ENCODE data around the gene ADAM15.

ADAM15 gene

GRCh38 chr1:155079210-155079486 is 28.0 kb downstream of the ADAM15 start:
- DNase-seq (ENCODE audit: low read depth) = no peak
- no peak for TF ChIP-seq CTCF (IDR thresholded peaks at IDR 0.05; ENCODE audit: control insufficient read depth, extremely low read depth, insufficient read depth)
- peak overlapping the region; percentile 65 for H3K4me3 ChIP-seq (ENCODE audit: low read depth, low read length)

GRCh38 chr1:155079487-155080311 is 28.6 kb downstream of the ADAM15 start:
- peak overlapping the region; percentile 65 for H3K4me3 ChIP-seq (ENCODE audit: low read depth, low read length)
- no peak for TF ChIP-seq CTCF (IDR thresholded peaks at IDR 0.05; ENCODE audit: control insufficient read depth, extremely low read depth, insufficient read depth)
- no peak for DNase-seq (ENCODE audit: low read depth)

- no peak for TF ChIP-seq CTCF (IDR thresholded peaks at IDR 0.05; ENCODE audit: control insufficient read depth, extremely low read depth, insufficient read depth)
- peak overlapping the region; percentile 65 for H3K4me3 ChIP-seq (ENCODE audit: low read depth, low read length)
- no peak for DNase-seq (ENCODE audit: low read depth)
Observed at GRCh38 chr1:155080312-155081228, 29.5 kb downstream of the ADAM15 start.

GRCh38 chr1:155081472-155082300 is 30.6 kb downstream of the ADAM15 start:
- peak overlapping the region; percentile 65 for H3K4me3 ChIP-seq (ENCODE audit: low read depth, low read length)
- no peak for TF ChIP-seq CTCF (IDR thresholded peaks at IDR 0.05; ENCODE audit: control insufficient read depth, extremely low read depth, insufficient read depth)
- DNase-seq (ENCODE audit: low read depth) = no peak

- DNase-seq (ENCODE audit: low read depth) = no peak
- H3K4me3 ChIP-seq (ENCODE audit: low read depth, low read length) = peak overlapping the region; percentile 27
- no peak for TF ChIP-seq CTCF (IDR thresholded peaks at IDR 0.05; ENCODE audit: control insufficient read depth, extremely low read depth, insufficient read depth)
Observed at GRCh38 chr1:155082301-155083051, 31.4 kb downstream of the ADAM15 start.

GRCh38 chr1:155083052-155083541 is 32.0 kb downstream of the ADAM15 start:
- peak; percentile 63 for DNase-seq (ENCODE audit: low read depth)
- H3K4me3 ChIP-seq (ENCODE audit: low read depth, low read length) = peak overlapping the region; percentile 27
- no peak for TF ChIP-seq CTCF (IDR thresholded peaks at IDR 0.05; ENCODE audit: control insufficient read depth, extremely low read depth, insufficient read depth)
